Astrocyte (in vitro differentiated cells and primary cell): ENCODE data around the gene KRT7. TPM values are rescaled to one million over a fixed set of nuclear protein-coding genes. Genes with fewer than 3 reads are reported as not detected.
"Not testable (repeated sequence)": the region's sequence is repeated elsewhere in the genome, so short reads cannot be mapped to it uniquely, and the experiment has no call there.

Experiments
- DNase-seq: peaks from one replicate; pipeline ENCODE4 v3.0.0-alpha.2; 2010; ENCODE audit warnings: low read depth
- FAIRE-seq: peaks from 2 replicates; lab custom pipeline; 2011; peaks lifted over from hg19 to GRCh38; lab: Jason Lieb, UNC
- H2AFZ ChIP-seq: 2 replicates; pipeline ENCODE4 v1.6.0; 2012; ENCODE audit warnings: low read depth, low read length, inconsistent platforms
- H3K27ac ChIP-seq: 2 replicates; pipeline ENCODE4 v1.5.1; 2011; ENCODE audit warnings: low read depth, low read length, inconsistent platforms
- H3K27me3 ChIP-seq: 2 replicates; pipeline ENCODE4 v1.6.0; 2011; ENCODE audit warnings: low read length, inconsistent platforms; ENCODE audit not compliant: insufficient read depth
- H3K36me3 ChIP-seq: 2 replicates; pipeline ENCODE4 v1.5.1; 2011; ENCODE audit warnings: low read length, inconsistent platforms; ENCODE audit not compliant: insufficient read depth
- H3K4me1 ChIP-seq: 2 replicates; pipeline ENCODE4 v1.5.1; 2011; ENCODE audit warnings: low read length, inconsistent platforms; ENCODE audit not compliant: insufficient read depth
- H3K4me2 ChIP-seq: 2 replicates; pipeline ENCODE4 v1.6.0; 2012; ENCODE audit warnings: low read length, inconsistent platforms
- H3K4me3 ChIP-seq: 2 replicates; pipeline ENCODE4 v1.5.1; 2011; ENCODE audit warnings: low read depth, mild to moderate bottlenecking, low read length, inconsistent platforms; ENCODE audit not compliant: insufficient read depth
- H3K79me2 ChIP-seq: 2 replicates; pipeline ENCODE4 v1.6.0; 2012; ENCODE audit warnings: mild to moderate bottlenecking, low read length, inconsistent platforms; ENCODE audit not compliant: insufficient read depth
- H3K9ac ChIP-seq: 2 replicates; pipeline ENCODE4 v1.6.0; 2012; ENCODE audit warnings: mild to moderate bottlenecking, low read length, inconsistent platforms
- H3K9me3 ChIP-seq: 2 replicates; pipeline ENCODE4 v1.5.1; 2012; ENCODE audit warnings: low read depth, mild to moderate bottlenecking, low read length, inconsistent platforms; ENCODE audit not compliant: insufficient read depth
- H4K20me1 ChIP-seq: 2 replicates; pipeline ENCODE4 v1.6.0; 2012; ENCODE audit warnings: low read length, inconsistent platforms; ENCODE audit not compliant: insufficient read depth
- H3K27ac Mint-ChIP-seq: one replicate; pipeline ENCODE4 v1.8.0; 2021; ENCODE audit warnings: mild to moderate bottlenecking, mixed read lengths; ENCODE audit not compliant: unreplicated experiment
- H3K27me3 Mint-ChIP-seq: one replicate; pipeline ENCODE4 v1.8.0; 2021; ENCODE audit warnings: low read depth, mixed read lengths; ENCODE audit not compliant: unreplicated experiment
- H3K36me3 Mint-ChIP-seq: one replicate; pipeline ENCODE4 v1.8.0; 2021; ENCODE audit warnings: low read depth, mixed read lengths; ENCODE audit not compliant: unreplicated experiment
- H3K4me1 Mint-ChIP-seq: one replicate; pipeline ENCODE4 v1.8.0; 2021; ENCODE audit warnings: low read depth, mixed read lengths; ENCODE audit not compliant: unreplicated experiment
- H3K4me3 Mint-ChIP-seq: one replicate; pipeline ENCODE4 v1.8.0; 2021; ENCODE audit warnings: mild to moderate bottlenecking, moderate library complexity, mixed read lengths; ENCODE audit not compliant: unreplicated experiment
- H3K9me3 Mint-ChIP-seq: one replicate; pipeline ENCODE4 v1.8.0; 2021; ENCODE audit warnings: mild to moderate bottlenecking, mixed read lengths; ENCODE audit not compliant: unreplicated experiment
- CTCF ChIP-seq: IDR thresholded peaks from 2 replicates; pipeline ENCODE4 v1.5.1; 2011; ENCODE audit warnings: low read depth, mild to moderate bottlenecking, inconsistent platforms, low read length, moderate library complexity; ENCODE audit not compliant: insufficient read depth
- EZH2 ChIP-seq: IDR thresholded peaks from 2 replicates; pipeline ENCODE4 v1.6.1; 2012; ENCODE audit warnings: mild to moderate bottlenecking, low read length, inconsistent platforms; ENCODE audit not compliant: insufficient read depth
- total RNA-seq: library from RNA; stranded (reverse); gene quantifications from 2 replicates; pipeline ENCODE4 v1.2.1, GENCODE V29; 2021

Gene KRT7
- total RNA-seq, 1 donor from 2014 or later, result 149 TPM

- H3K4me2 ChIP-seq, H3K27ac ChIP-seq, FAIRE-seq, H3K9me3 Mint-ChIP-seq, H3K79me2 ChIP-seq, H3K36me3 Mint-ChIP-seq, H2AFZ ChIP-seq, H3K9me3 ChIP-seq, H3K4me3 Mint-ChIP-seq, H3K36me3 ChIP-seq, DNase-seq, H3K27ac Mint-ChIP-seq, H3K9ac ChIP-seq, H4K20me1 ChIP-seq, H3K27me3 ChIP-seq, H3K4me3 ChIP-seq: not testable (repeated sequence)
- peaks cover 15% of the 10 kb centered on the region for H3K4me1 ChIP-seq
- H3K27me3 Mint-ChIP-seq, result peaks cover 25% of the 10 kb centered on the region
- peaks cover 14% of the 10 kb centered on the region for H3K4me1 Mint-ChIP-seq
Measured at GRCh38 chr12:52287816-52288805, 55.1 kb downstream of the KRT7 start.

GRCh38 chr12:52290483-52291134 is 57.6 kb downstream of the KRT7 start:
- not testable (repeated sequence) for H3K4me2 ChIP-seq, H3K27ac ChIP-seq, H3K36me3 ChIP-seq, DNase-seq, H3K9me3 ChIP-seq, H4K20me1 ChIP-seq, H3K4me3 ChIP-seq, H3K4me3 Mint-ChIP-seq, H3K36me3 Mint-ChIP-seq, H3K9me3 Mint-ChIP-seq, H3K27ac Mint-ChIP-seq, H3K79me2 ChIP-seq, H3K9ac ChIP-seq, FAIRE-seq, H2AFZ ChIP-seq, H3K4me1 ChIP-seq, H3K4me1 Mint-ChIP-seq
- H3K27me3 Mint-ChIP-seq, result peaks cover 36% of the 10 kb centered on the region
- H3K27me3 ChIP-seq, result peaks cover 15% of the 10 kb centered on the region

GRCh38 chr12:52291267-52291935 is 58.4 kb downstream of the KRT7 start, which contains the start of gene KRT81:
Gene KRT81 (minus strand): TSS chr12:52291534. CDS start chr12:52291465, 69 bp downstream.
- H3K27me3 ChIP-seq, result peaks cover 15% of the 10 kb centered on the region
- H3K9me3 ChIP-seq, result no peaks in the 10 kb centered on the region
- H3K27me3 Mint-ChIP-seq, result peaks cover 41% of the 10 kb centered on the region
- DNase-seq (no peak), FAIRE-seq (no peak)
- no peaks in the 10 kb centered on the region for H3K79me2 ChIP-seq
- peaks cover 6% of the 10 kb centered on the region for H3K4me1 Mint-ChIP-seq
- H3K4me3 ChIP-seq, result no peak within 1 kb of the TSS
- H3K27ac ChIP-seq, result no peak within 1 kb of the TSS
- H3K4me3 Mint-ChIP-seq, result no peak within 1 kb of the TSS
- H3K4me1 ChIP-seq, result no peaks in the 10 kb centered on the region
- H3K9me3 Mint-ChIP-seq, result peaks cover 4% of the 10 kb centered on the region
- TF ChIP-seq CTCF, result no peak
- no peak for TF ChIP-seq EZH2
- no peak within 1 kb of the TSS for H2AFZ ChIP-seq
- H3K36me3 Mint-ChIP-seq, result no peaks in the 10 kb centered on the region
- no peak within 1 kb of the TSS for H3K4me2 ChIP-seq
- no peaks in the 10 kb centered on the region for H4K20me1 ChIP-seq
- no peaks in the 10 kb centered on the region for H3K36me3 ChIP-seq
- H3K9ac ChIP-seq, result no peak within 1 kb of the TSS
- H3K27ac Mint-ChIP-seq, result no peak within 1 kb of the TSS
